ENCODE results near the gene EFCAB6.
A peak's percentile ranks its signal among the peaks of the same experiment; 100 is the strongest.

EFCAB6 gene, protein sequence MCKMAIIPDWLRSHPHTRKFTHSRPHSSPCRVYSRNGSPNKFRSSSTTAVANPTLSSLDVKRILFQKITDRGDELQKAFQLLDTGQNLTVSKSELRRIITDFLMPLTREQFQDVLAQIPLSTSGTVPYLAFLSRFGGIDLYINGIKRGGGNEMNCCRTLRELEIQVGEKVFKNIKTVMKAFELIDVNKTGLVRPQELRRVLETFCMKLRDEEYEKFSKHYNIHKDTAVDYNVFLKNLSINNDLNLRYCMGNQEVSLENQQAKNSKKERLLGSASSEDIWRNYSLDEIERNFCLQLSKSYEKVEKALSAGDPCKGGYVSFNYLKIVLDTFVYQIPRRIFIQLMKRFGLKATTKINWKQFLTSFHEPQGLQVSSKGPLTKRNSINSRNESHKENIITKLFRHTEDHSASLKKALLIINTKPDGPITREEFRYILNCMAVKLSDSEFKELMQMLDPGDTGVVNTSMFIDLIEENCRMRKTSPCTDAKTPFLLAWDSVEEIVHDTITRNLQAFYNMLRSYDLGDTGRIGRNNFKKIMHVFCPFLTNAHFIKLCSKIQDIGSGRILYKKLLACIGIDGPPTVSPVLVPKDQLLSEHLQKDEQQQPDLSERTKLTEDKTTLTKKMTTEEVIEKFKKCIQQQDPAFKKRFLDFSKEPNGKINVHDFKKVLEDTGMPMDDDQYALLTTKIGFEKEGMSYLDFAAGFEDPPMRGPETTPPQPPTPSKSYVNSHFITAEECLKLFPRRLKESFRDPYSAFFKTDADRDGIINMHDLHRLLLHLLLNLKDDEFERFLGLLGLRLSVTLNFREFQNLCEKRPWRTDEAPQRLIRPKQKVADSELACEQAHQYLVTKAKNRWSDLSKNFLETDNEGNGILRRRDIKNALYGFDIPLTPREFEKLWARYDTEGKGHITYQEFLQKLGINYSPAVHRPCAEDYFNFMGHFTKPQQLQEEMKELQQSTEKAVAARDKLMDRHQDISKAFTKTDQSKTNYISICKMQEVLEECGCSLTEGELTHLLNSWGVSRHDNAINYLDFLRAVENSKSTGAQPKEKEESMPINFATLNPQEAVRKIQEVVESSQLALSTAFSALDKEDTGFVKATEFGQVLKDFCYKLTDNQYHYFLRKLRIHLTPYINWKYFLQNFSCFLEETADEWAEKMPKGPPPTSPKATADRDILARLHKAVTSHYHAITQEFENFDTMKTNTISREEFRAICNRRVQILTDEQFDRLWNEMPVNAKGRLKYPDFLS (N-terminal part only)

DNA sequence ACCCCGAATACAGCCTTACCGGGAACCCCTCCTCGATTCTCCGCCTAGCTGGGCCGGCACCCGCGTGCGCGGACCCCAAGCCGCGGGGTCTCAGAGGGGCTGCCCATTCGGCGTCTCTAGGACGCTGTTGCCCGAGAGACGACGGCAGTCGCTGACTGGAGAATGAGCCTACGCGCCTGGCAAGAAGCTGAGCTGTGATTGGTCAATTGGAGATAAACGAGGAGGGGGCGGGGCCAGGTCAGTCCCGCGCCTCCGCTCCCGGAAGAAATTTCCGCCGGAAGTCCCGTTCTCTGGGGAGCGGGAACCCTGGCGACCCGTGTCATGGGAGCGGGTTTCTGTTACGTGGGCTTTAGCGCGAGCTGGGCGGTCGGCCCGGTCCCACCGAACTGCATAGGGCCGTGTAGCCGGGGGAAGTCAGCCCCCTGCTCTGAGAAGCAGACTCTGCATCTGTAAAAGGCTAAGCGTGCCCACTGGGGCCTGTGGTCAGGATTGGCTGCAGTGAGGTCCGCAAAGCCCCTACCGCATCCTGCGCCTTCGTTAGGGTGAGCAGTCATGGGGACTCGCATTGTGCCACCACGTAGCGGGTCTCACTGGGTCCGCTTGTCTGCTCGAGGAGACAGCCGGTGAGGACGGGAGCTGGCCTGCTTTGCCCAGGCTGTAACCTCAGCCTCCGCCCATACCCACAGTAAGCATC lies at the start of gene EFCAB6:
TSS of gene EFCAB6 (minus strand) at position 157 of the 694 bp plus-strand sequence. CDS start 29,987 bp downstream, outside the sequence.
- peak; percentile 93 for DNase-seq (ENCODE audit: low spot score)

- no peak for DNase-seq (ENCODE audit: low spot score)
Observed at GRCh38 chr22:43861529-43861928, 49.4 kb upstream of the EFCAB6 start.

DNA sequence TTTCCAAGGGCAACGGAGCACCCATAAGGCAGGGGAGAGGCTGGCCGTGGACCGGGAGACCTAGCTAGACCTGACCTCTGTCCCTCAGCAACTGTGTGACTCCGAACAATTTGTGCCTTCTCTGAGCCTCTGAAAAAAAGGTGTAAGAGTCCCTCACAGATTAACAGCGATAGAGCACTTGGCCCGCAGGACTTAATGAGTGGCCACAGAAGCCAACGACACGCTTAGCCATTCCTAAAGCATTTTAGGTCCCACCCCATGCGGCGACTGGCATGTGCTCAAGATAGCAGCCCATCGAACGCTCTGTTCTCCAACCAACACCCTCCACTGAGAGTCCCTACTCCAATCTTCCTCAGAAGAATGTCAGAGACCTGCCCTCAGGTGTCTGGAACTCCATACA lies 48.7 kb upstream of the EFCAB6 start:
- no peak for DNase-seq (ENCODE audit: low spot score)

DNA sequence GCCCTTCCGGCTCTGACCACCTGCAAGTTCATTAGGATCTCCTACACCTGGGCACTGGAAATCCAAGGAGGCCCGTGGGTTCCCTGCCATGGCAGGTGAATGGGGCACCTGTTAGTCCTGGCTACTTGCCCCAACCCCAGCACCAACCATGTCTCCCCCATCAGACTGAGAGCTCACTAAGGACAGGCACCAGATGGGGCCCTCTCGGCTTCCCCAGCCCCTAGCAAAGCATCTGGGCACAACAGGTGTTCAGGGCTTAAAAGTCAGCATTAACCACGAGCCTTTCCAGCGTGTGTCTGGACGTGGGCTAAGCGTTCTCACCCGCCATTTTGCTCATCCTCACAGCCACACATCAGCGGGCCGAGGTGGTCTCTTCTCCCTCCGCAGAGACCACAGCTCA lies 48.0 kb upstream of the EFCAB6 start:
- no peak for DNase-seq (ENCODE audit: low spot score)

GRCh38 chr22:43859621-43860020 lies 47.5 kb upstream of the EFCAB6 start:
- no peak for DNase-seq (ENCODE audit: low spot score)

- DNase-seq (ENCODE audit: low spot score) = no peak
Observed at GRCh38 chr22:43859176-43859575, 47.1 kb upstream of the EFCAB6 start.

DNA sequence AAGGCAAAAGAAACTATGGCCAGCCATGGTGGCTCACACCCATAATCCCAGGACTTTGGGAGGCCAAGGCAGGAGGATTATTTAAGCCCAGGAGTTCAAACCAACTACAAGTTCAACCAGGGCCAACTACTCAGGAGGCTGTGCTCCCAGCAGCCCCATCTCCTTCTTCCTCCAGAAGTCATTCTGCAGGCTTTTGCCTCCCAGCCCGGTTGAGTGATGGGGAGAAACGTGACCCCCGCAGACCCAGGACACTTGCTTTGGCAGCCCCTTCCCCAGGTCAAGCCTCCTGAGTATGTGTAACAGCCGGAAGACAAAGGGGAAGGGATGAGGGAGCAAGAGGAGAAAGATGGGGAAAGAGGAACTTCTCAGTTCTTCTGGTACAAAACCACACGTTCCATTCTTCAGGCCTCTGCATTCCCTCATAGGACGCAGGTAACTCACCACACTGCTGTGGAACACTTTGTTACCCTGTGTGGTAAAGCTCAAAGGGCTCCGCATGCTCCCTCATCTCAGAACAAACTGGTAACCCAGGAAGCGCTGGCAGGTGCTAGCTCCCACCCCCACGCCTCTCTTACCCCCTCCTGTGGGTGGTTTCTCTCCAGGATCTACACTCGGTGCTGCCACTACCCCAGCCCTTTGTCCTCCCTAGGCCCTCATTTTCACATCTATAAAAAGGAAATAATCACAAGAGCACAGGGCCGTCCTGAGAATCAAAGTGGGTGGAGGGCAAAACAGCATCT lies 46.2 kb upstream of the EFCAB6 start:
- no peak for DNase-seq (ENCODE audit: low spot score)

DNA sequence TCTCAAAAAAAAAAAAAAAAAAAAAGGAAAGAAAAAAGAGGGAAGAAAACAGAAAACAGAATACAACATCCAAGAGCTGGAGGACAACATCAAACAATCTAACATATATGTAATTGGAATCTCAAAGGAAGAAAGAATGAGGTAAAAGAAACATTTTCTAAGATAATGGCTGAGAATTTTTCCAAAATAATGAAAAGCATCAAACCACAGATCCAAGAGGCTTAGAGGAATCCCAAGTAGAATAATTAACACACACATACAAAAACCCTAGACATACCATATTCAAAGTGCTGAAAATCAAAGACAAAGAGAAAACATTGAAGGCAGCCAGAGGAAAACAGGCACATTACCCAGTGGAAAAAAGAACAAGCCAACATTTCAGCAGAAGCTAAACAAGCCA lies 45.3 kb upstream of the EFCAB6 start:
- no peak for DNase-seq (ENCODE audit: low spot score)

- no peak for DNase-seq (ENCODE audit: low spot score)
Observed at GRCh38 chr22:43855431-43855830, 43.3 kb upstream of the EFCAB6 start.

GRCh38 chr22:43854786-43855271 lies 42.7 kb upstream of the EFCAB6 start:
- no peak for DNase-seq (ENCODE audit: low spot score)

DNA sequence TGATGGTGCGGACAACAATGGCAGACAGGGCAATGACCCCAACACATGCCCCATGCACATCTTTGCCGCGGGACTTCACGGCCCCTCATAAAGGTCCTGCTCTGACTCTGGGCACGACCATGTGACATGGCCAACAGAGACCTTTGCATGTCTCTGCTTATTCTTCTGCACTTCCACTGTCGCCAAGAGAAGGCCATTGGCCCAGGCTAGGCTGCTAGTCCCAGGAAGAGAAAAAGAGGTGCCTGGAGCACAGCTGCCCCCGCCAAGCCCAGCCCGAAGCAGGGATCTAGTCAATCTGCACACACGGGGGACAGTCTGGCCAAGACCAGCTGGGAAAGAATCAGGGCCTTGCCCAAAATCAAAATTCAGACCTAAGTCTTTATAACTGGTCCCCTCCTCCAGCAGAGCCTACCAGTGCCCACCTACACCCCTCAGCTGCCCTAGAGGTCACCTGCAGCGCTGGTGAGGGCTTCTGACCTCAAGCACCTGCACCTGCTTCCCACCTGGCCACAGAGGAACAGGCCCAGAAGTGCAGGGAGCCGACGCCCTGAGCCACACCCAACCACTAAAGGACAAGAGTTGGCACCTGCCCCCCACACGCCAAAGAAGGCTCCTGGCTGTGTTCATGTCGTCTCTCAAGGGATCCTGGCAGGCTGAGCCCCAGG lies 42.1 kb upstream of the EFCAB6 start:
- no peak for DNase-seq (ENCODE audit: low spot score)

- DNase-seq (ENCODE audit: low spot score) = no peak
Observed at GRCh38 chr22:43853328-43853931, 41.3 kb upstream of the EFCAB6 start.

DNA sequence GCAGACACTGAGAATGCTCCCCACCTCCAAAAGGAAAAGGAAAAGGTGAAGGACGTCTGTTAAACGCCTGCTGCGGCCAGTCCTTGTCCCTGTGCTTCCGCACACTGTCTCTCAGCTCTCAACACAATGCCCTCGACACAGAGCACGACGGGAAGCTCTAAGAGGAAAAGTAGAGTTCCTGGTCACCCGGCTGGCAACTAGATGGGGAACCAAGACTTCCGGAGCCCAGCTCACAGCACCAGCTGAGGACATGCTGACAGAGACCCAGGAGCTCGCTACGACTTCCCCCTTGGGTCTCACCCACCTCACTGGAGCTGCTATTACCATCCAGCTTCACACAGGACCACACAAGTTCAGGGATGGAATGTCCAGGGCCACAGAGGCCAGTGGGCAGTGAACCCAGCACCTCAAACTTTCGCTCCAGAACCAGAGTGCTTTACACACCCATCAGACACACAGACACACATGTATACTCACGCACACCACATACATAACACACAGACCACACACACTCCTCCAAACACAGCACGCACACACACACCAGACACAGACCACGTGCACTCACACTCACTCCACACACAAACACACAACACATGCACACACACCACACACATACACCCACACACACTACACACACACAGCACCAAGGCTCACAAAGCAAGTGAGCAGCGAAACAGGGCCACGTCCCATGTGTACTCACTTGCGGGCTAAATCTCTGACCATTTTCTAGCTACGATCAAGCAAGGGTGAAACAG lies 40.6 kb upstream of the EFCAB6 start:
- no peak for DNase-seq (ENCODE audit: low spot score)

DNA sequence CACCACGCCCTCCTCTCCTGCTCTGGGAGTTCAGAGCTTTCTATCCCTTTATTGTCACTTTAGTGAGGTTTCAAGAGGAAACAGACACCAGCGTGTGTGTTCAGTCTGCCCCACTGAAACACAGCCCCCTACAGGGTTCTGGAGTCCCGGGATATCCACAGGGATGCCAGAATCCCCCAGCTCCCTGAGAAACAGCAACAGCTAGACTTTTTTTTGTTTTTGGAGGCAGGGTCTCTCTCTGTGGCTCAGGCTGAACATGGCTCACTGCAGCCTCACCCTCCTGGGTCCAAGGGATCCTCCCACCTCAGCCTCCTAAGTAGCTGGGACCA lies 39.8 kb upstream of the EFCAB6 start:
- no peak for DNase-seq (ENCODE audit: low spot score)

- DNase-seq (ENCODE audit: low spot score) = peak; percentile 18
Observed at GRCh38 chr22:43851058-43851978, 39.2 kb upstream of the EFCAB6 start.

- no peak for DNase-seq (ENCODE audit: low spot score)
Observed at GRCh38 chr22:43850529-43850928, 38.4 kb upstream of the EFCAB6 start.

GRCh38 chr22:43849731-43850130 lies 37.6 kb upstream of the EFCAB6 start:
- DNase-seq (ENCODE audit: low spot score) = no peak

Measured in putamen (tissue), 1 donor.